Hepatocyte (in vitro differentiated cells): Measurements from ENCODE around the gene SRPRB. TPM values are rescaled to one million over a fixed set of nuclear protein-coding genes. Genes with fewer than 3 reads are reported as not detected.

ENCODE experiments used
- DNase-seq: peaks from one replicate; pipeline ENCODE4 v3.0.0-alpha.2; 2016; ENCODE audit warnings: low spot score
- H2AFZ ChIP-seq: fragments of 200-600 bp; sonication (generic); 2 replicates; pipeline ENCODE4 v1.6.0; 2016; ENCODE audit warnings: antibody characterized with exemption, mild to moderate bottlenecking
- H3K27ac ChIP-seq: fragments of 200-600 bp; sonication (generic); 2 replicates; pipeline ENCODE4 v1.5.1; 2016; ENCODE audit warnings: mild to moderate bottlenecking
- H3K27me3 ChIP-seq: fragments of 200-600 bp; sonication (generic); 2 replicates; pipeline ENCODE4 v1.6.1; 2016
- H3K36me3 ChIP-seq: fragments of 200-600 bp; sonication (generic); replicated peaks from 2 replicates; pipeline ENCODE4 v1.5.1; 2016; ENCODE audit warnings: low read depth; ENCODE audit not compliant: insufficient read depth
- H3K4me1 ChIP-seq: fragments of 200-600 bp; sonication (generic); 2 replicates; pipeline ENCODE4 v1.5.1; 2016; ENCODE audit warnings: mild to moderate bottlenecking, moderate library complexity; ENCODE audit not compliant: insufficient read depth
- H3K4me2 ChIP-seq: fragments of 200-600 bp; sonication (generic); 2 replicates; pipeline ENCODE4 v1.6.0; 2016
- H3K4me3 ChIP-seq: fragments of 200-600 bp; sonication (generic); 2 replicates; pipeline ENCODE4 v1.5.1; 2016; ENCODE audit warnings: mild to moderate bottlenecking
- H3K79me2 ChIP-seq: fragments of 200-600 bp; sonication (generic); 2 replicates; pipeline ENCODE4 v1.6.0; 2017; ENCODE audit warnings: mild to moderate bottlenecking
- H3K9me2 ChIP-seq: fragments of 200-600 bp; sonication (generic); replicated peaks from 2 replicates; pipeline ENCODE4 v1.6.0; 2017; ENCODE audit warnings: mild to moderate bottlenecking; ENCODE audit not compliant: insufficient read depth
- H3K9me3 ChIP-seq: fragments of 200-600 bp; sonication (generic); 2 replicates; pipeline ENCODE4 v1.5.1; 2016; ENCODE audit warnings: low read depth, mild to moderate bottlenecking
- H4K20me1 ChIP-seq: fragments of 200-600 bp; sonication (generic); 2 replicates; pipeline ENCODE4 v1.6.0; 2016; ENCODE audit warnings: mild to moderate bottlenecking; ENCODE audit not compliant: insufficient read depth, poor library complexity, severe bottlenecking
- EZH2 ChIP-seq: fragments of 200-600 bp; sonication (generic); IDR thresholded peaks from 2 replicates; pipeline ENCODE4 v1.6.1; 2016; ENCODE audit warnings: antibody characterized with exemption, mild to moderate bottlenecking, borderline replicate concordance
- EZH2phosphoT487 ChIP-seq: fragments of 200-600 bp; sonication (generic); IDR thresholded peaks from one replicate; pipeline ENCODE4 v1.6.1; 2018; ENCODE audit warnings: antibody characterized with exemption, mild to moderate bottlenecking, low read depth, moderate library complexity; ENCODE audit not compliant: unreplicated experiment, severe bottlenecking
- WGBS: methylation state at CpG from one replicate; pipeline ENCODE4 v1.1.6; 2016; ENCODE audit warnings: low lambda C conversion rate; ENCODE audit errors: missing lambda C conversion rate; 5-methylcytosine and 5-hydroxymethylcytosine counted together
- polyA plus RNA-seq: library from polyadenylated mRNA; unstranded; fragments of >200 nt; fragmentation: Nextera tagmentation; extraction: Ambion mirVana; gene quantifications from 2 replicates; pipeline ENCODE4 v1.2.1, GENCODE V29; 2016
- total RNA-seq: library from RNA; depleted of rRNA; stranded (reverse); fragments of >200 nt; gene quantifications from 2 replicates; pipeline ENCODE4 v1.2.3, GENCODE V29; 2014
- TF ChIP-seq, protein P1 (sequence below): fragments of 200-600 bp; sonication (generic); IDR thresholded peaks from 2 replicates; pipeline ENCODE4 v1.5.1; 2016; ENCODE audit warnings: antibody characterized with exemption, mild to moderate bottlenecking; ENCODE audit not compliant: poor library complexity

The SRPRB gene
- total and polyA plus RNA-seq, 2 experiments from 2014 or later, result 94.4 to 129 TPM

DNA sequence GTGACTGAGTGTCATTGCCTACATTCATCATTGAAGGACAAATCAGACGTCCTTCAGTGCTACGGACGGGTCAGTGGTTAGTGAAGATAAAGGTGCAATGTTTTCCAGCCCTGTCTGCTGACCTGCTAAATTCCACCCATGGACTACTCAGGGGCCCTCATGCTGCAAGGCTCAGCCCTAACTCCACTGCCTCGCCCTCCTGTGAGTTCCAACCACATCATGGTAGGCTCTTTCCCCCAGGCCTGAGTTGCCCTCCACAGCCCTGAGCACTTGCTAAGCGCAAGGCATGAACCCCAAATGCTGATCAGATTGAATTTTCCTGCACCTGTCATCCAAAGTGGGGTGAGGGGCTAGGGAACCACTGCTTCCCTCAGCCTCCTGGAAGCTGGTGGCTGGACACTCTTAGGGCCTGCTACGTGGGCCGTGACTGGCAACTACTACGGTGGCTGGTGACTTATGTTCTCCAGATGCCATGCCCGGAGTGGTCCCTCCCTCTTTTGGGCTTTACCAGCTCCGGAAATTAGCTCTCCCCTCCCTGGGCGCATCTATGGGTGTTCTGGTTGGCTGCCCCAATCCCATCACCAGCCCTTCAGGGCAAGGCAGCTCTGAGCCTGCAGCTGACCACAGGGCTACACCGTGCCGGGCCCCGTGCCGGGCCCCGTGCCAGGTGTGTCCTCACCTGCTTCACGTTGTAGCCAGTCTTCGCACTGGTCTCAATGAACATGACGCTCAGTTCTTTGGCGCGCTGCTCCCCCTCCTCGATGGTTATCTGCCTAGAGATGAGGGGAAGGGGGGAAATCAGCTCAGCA, 32.1 kb downstream of the SRPRB start:
- H3K27me3 ChIP-seq, result no peaks in the 10 kb centered on the region
- H3K9me2 ChIP-seq, result no peaks in the 10 kb centered on the region
- H3K27ac ChIP-seq, result no peak overlapping the region
- H3K4me2 ChIP-seq, result no peak overlapping the region
- WGBS, result 95% methylated on average over 21 of the region's 22 CpGs
- H3K36me3 ChIP-seq, result no peaks in the 10 kb centered on the region
- DNase-seq, result no peak
- no peaks in the 10 kb centered on the region for H3K4me1 ChIP-seq
- TF ChIP-seq, protein P1, sequence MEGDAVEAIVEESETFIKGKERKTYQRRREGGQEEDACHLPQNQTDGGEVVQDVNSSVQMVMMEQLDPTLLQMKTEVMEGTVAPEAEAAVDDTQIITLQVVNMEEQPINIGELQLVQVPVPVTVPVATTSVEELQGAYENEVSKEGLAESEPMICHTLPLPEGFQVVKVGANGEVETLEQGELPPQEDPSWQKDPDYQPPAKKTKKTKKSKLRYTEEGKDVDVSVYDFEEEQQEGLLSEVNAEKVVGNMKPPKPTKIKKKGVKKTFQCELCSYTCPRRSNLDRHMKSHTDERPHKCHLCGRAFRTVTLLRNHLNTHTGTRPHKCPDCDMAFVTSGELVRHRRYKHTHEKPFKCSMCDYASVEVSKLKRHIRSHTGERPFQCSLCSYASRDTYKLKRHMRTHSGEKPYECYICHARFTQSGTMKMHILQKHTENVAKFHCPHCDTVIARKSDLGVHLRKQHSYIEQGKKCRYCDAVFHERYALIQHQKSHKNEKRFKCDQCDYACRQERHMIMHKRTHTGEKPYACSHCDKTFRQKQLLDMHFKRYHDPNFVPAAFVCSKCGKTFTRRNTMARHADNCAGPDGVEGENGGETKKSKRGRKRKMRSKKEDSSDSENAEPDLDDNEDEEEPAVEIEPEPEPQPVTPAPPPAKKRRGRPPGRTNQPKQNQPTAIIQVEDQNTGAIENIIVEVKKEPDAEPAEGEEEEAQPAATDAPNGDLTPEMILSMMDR, result no peak
- TF ChIP-seq EZH2phosphoT487 (no peak), EZH2 (no peak)
- no peaks in the 10 kb centered on the region for H3K79me2 ChIP-seq
- no peaks in the 10 kb centered on the region for H3K9me3 ChIP-seq
- H2AFZ ChIP-seq, result no peak overlapping the region
- no peaks in the 10 kb centered on the region for H4K20me1 ChIP-seq
- H3K4me3 ChIP-seq, result no peak overlapping the region

DNA sequence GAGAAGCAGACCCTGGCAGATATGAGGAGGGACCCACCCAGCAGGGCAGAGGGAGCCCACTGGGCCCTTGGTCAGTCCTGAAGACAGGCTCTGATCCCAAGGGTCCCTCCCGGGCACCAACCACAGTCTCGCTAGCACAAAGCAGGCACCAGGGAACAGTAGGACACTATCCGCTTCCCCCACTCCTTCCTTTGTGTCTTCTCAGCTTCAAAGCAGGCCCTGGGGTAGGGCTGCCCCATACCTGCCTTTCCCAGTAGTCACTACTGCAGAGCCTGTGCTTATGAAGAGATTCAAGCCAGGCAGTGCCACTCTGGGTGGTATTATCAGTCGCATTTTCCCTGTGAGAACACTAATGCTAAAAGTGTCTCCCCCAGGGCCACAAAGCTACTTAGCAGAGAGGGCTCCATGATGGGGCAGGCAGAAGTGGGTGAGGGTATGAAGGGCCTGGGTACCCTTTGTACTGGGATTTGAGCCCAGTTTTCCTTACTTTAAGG, 32.7 kb downstream of the SRPRB start:
- WGBS, result 89% methylated on average over 4 of the region's 4 CpGs
- Histone ChIP-seq H3K9me2 (no peaks in the 10 kb centered on the region), H4K20me1 (no peaks in the 10 kb centered on the region), H3K4me3 (no peak overlapping the region), H3K9me3 (no peaks in the 10 kb centered on the region), H3K27ac (no peak overlapping the region), H3K4me1 (no peaks in the 10 kb centered on the region), H3K36me3 (no peaks in the 10 kb centered on the region), H2AFZ (no peak overlapping the region), H3K4me2 (no peak overlapping the region), H3K27me3 (no peaks in the 10 kb centered on the region), H3K79me2 (no peaks in the 10 kb centered on the region)
- no peak for DNase-seq
- TF ChIP-seq, protein P1, result no peak
- TF ChIP-seq EZH2 (no peak), EZH2phosphoT487 (no peak)

DNA sequence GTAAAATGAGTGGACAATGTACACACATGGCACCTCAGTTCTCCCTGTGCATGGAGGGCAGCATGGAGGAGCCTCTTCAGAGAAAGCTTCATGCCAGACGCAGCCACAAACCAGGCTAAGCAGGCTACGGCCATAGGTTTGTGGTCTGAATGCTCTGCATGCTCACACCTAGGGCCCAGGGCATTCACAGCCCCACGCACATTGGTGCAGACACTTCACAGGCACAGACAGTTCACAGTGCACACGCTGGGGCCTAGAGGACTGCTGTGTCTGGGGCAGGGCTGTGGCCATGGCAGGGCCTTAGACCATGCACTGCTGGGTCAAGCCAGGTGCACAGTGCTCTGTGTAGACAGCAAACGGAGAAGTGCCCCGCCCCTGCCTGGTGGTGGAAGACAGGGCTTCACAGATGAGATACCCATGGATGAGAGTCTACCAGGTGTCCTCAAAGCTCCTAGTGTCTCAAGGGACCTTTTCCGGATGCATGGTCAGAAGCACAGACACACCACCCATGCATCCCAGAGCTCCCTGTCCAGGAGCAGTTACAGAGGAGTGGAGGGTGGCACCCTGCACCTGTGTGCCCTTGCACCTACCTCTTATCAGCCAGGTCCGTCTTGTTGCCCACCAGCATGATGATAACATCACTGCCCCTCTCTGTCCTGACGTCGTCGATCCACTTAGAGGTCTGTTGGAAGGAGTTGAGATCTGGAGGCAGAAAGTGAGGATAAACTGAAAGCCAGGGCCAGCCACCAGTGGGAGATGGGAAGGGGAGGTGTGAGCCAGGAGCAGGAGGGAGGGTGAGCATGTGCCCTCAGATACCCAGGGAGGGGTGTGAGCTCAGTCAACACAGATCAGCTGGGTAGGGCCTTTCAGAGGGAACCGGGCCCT, 33.5 kb downstream of the SRPRB start:
- Histone ChIP-seq H4K20me1 (no peaks in the 10 kb centered on the region), H3K9me2 (no peaks in the 10 kb centered on the region), H2AFZ (no peak overlapping the region), H3K4me3 (no peak overlapping the region), H3K79me2 (no peaks in the 10 kb centered on the region), H3K27ac (no peak overlapping the region), H3K4me1 (no peaks in the 10 kb centered on the region), H3K9me3 (no peaks in the 10 kb centered on the region), H3K4me2 (no peak overlapping the region), H3K27me3 (no peaks in the 10 kb centered on the region), H3K36me3 (no peaks in the 10 kb centered on the region)
- TF ChIP-seq EZH2phosphoT487 (no peak), EZH2 (no peak)
- TF ChIP-seq, protein P1, result no peak
- DNase-seq, result no peak
- 89% methylated on average over 12 of the region's 12 CpGs for WGBS
